Endothelial cell of umbilical vein (primary cell): ENCODE measurements around the gene FDX1. TPM values are rescaled to one million over a fixed set of nuclear protein-coding genes. Genes with fewer than 3 reads are reported as not detected.

Experiments
- polyA plus RNA-seq, 4 experiments: library from polyadenylated mRNA; depleted of rRNA in 3 of 4; stranded (reverse) in 3 of 4; unstranded in 1 of 4; fragments of >200 nt; gene quantifications; 2 replicates each; pipeline versions ENCODE4 v1.2.1 to v1.2.3, GENCODE V29; 2011 to 2012; ENCODE audit warnings: missing spikeins in 1 of 4
- total RNA-seq: library from RNA; stranded (reverse); gene quantifications from 2 replicates; pipeline ENCODE4 v1.2.3, GENCODE V29; 2021

FDX1 gene
- total and polyA plus RNA-seq, 2 donors (not counting 3 experiments of a cell fraction or from before 2014, with no cell fraction given) = 4.7 to 11.0 TPM

Other genes with a start within 250 kb of the FDX1 start
- 239 and 280 TPM in 2 replicates for gene RDX, start 133.3 kb upstream of the FDX1 start, total RNA-seq
- gene RDX, start 133.3 kb upstream of the FDX1 start, polyA plus RNA-seq = 33.3 and 47.9 TPM in 2 replicates